Activated CD8-positive, alpha-beta memory T cell treated with anti-CD3 and anti-CD28 coated beads, Interleukin-2, amount 50 U/mL, for 48 hours (primary cell): ENCODE results near the gene EXOC3.

ENCODE experiments used
- DNase-seq: peaks from one replicate; pipeline ENCODE4 v3.0.0-alpha.2; 2020

Gene EXOC3

GRCh38 chr5:427415-428087 lies 15.4 kb upstream of the EXOC3 start:
- peak; percentile 41 for DNase-seq

GRCh38 chr5:428219-428618 lies 14.8 kb upstream of the EXOC3 start:
- no peak for DNase-seq

- DNase-seq = peak; percentile 47
Observed at GRCh38 chr5:428754-429452, 14.1 kb upstream of the EXOC3 start.

GRCh38 chr5:429453-430188 lies 13.4 kb upstream of the EXOC3 start:
- peak; percentile 43 for DNase-seq

GRCh38 chr5:430214-430925 lies 12.6 kb upstream of the EXOC3 start:
- peak; percentile 39 for DNase-seq

GRCh38 chr5:431001-431710 lies 11.8 kb upstream of the EXOC3 start:
- DNase-seq = peak; percentile 77

- DNase-seq = peak; percentile 29
Observed at GRCh38 chr5:431711-432050, 11.3 kb upstream of the EXOC3 start.

GRCh38 chr5:432201-432927 lies 10.6 kb upstream of the EXOC3 start:
- DNase-seq = peak; percentile 37

- DNase-seq = peak; percentile 40
Observed at GRCh38 chr5:432928-433791, 9.8 kb upstream of the EXOC3 start.

GRCh38 chr5:433836-434235 lies 9.1 kb upstream of the EXOC3 start:
- DNase-seq = no peak

GRCh38 chr5:434443-435146 lies 8.4 kb upstream of the EXOC3 start:
- no peak for DNase-seq

GRCh38 chr5:435156-435790 lies 7.7 kb upstream of the EXOC3 start:
- DNase-seq = no peak

- no peak for DNase-seq
Observed at GRCh38 chr5:435961-436640, 6.9 kb upstream of the EXOC3 start.

GRCh38 chr5:436641-436975 lies 6.4 kb upstream of the EXOC3 start:
- DNase-seq = no peak

- no peak for DNase-seq
Observed at GRCh38 chr5:437281-437771, 5.7 kb upstream of the EXOC3 start.

- no peak for DNase-seq
Observed at GRCh38 chr5:438481-438981, 4.4 kb upstream of the EXOC3 start.

- no peak for DNase-seq
Observed at GRCh38 chr5:439181-439580, 3.8 kb upstream of the EXOC3 start.

GRCh38 chr5:439636-440035 lies 3.3 kb upstream of the EXOC3 start:
- DNase-seq = no peak
